Glomerular visceral epithelial cell (primary cell): ENCODE data around the gene PRKD2.

Experiments
- DNase-seq: peaks from one replicate; pipeline ENCODE4 v3.0.0-alpha.2; 2016; ENCODE audit errors: extremely low spot score

PRKD2 gene

DNA sequence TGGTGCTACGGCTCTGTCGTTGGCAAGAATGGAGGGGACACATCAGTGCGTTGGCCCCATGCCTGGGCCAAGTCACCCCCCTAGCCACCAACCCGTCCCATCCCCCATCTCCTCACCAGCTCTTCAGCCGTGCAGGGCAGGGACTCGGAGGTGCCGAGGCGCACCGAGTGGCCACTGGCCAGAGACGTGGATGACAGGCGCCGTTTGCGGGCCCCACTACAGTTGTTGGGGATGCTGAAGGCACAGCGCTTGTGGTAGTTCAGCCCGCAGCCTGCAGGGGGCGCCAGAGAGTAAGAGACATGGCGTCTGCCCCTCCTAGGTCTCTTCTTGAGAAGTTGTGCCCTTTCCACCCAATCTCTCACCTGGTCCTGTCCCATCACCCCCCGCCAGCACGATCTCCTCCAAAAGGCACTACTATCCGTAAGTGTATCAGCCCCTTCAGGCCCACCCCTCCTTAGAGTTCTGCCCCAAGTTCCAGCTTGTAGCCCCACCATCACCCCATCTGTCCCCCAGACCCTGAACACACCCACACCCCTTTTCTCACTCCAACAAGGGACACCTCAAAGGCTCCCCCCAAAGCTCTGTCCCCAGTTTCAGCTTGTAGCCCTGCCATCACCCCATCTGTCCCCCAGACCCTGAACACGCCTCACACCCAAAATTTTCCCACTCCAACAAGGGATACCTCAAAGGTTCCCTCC, 12.4 kb downstream of the PRKD2 start:
- peak; percentile 47 for DNase-seq

DNA sequence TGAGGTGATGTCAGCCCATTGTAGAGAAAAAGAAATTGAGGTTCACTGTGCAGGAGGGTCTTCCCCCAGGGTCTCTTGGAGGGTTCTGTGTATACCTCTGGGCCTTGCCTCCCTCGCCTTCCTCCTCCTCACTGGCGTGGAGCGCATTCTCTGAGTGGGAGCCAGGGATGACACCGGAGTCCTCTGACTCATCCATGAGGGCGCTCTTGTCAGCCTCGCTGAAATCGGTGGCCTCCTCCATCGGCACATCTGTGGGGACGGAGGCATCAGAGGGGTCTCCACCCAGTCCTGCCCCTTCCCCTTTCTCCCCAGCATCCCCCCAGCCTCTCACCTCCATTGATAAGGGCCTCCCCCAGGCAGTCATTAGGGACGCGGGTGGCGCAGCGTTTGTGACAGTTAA, 16.2 kb downstream of the PRKD2 start:
- no peak for DNase-seq

- DNase-seq, result no peak
These were observed 18.3 kb downstream of the PRKD2 start for GRCh38 chr19:46698395-46699321.

GRCh38 chr19:46697204-46697960, 19.5 kb downstream of the PRKD2 start:
- DNase-seq, result no peak

GRCh38 chr19:46696866-46697203, 20.1 kb downstream of the PRKD2 start:
- no peak for DNase-seq

- DNase-seq, result no peak
These were observed 20.9 kb downstream of the PRKD2 start for GRCh38 chr19:46696052-46696451.

- no peak for DNase-seq
These were observed 23.2 kb downstream of the PRKD2 start for GRCh38 chr19:46693760-46694159.

DNA sequence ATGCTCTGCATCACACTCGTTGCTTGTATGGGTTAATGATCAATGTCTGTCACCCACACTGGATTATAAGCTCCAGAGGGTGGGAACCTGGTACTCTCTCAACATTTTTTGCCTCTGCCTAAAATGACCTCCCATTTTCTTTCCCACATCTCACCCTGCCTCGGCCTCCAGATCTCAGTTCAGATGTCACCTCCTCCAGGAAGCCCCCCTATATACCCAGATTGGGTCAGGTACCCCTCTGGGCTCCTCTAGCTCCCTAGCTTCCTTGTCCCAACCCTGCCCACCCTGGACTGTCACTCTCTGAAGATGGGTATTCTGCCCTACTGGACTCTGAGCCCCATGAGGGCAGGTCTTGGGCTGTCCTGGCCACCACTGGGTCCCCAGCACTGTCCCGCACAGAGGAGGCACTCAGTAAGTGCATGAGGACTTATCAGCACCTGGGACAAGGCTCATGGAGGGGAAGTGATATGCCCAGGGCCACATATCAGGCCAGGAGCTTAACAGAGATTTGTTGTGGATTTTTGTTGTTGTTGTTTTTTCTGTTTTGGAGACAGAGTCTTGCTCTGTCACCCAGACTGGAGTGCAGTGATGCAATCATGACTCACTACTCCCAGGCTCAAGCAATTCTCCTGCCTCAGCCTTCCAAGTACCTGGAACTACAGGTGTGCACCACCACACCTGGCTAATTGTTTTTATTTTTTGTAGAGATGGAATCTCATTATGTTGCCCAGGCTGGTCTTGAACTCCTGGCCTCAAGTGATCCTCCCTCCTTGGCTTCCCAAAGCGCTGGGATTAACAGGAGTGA, 23.8 kb downstream of the PRKD2 start:
- no peak for DNase-seq

GRCh38 chr19:46691948-46692347, 25.0 kb downstream of the PRKD2 start:
- DNase-seq, result no peak

DNA sequence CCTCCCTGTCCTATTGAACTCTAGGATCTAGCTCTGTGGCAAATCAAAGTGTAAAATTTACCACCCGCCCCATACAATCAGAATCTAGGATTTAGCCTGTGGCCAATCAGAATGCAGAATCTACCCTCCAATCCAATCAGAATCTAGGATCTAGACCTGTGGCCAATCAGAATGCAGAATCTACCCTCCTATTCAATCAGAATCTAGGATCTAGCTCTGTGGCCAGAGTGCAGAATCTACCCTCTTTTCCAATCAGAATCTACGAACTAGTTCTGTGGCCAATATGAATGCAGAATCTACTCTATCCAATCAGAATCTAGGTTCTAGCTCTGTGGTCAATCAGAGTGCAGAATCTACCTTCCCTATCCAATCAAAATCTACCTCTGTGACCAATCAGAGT, 25.8 kb downstream of the PRKD2 start:
- no peak for DNase-seq

- DNase-seq, result no peak
These were observed 27.6 kb downstream of the PRKD2 start for GRCh38 chr19:46689358-46689757.

- no peak for DNase-seq
These were observed 29.3 kb downstream of the PRKD2 start for GRCh38 chr19:46687438-46688145.

DNA sequence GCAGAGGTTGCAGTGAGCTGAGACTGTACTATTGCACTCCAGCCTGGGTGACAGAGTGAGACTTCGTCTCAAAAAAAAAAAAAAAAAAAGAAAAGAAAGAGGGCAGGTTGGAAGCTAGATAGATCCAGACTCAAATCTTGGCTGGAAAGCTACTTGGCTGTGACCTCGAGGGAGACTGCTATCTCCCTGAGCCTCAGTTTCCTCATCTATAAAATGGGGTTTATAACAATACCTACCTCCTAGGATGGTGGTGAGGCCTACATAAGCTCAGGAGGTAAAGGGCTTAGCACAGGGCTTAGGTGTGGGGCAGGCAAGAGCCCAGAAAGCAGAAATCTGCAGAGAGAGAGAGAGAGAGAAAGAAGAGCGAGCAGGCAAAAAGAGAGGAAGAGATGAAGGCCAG, 31.7 kb downstream of the PRKD2 start:
- no peak for DNase-seq

DNA sequence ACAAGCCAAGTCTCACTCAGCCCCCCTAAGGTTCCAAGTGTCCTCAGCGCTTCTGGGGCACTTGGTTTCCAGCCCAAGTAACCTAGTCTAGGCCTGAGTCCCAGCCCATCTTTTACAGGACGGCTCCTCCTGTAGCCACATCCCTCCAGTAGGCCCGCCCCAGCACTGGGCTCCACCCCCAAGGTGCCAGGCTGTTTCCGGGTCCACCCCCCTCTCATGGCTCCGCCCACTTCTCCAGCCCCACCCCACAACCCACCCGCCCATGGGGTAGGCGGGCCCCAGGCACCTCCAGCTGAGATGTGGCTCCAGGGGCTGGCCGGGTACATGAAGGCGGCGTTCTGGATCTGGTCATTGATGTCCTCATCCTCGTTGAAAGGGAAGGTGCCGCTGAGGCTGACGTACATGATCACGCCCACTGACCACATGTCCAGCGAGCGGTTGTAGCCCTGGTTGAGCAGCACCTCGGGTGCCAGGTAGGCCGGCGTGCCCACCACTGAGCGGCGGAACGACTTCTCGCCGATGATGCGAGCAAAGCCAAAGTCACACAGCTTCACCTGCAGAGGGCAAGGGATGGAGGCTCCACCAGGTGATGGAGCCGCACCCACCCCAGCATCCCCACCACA, 38.7 kb downstream of the PRKD2 start:
- DNase-seq, result peak; percentile 28

GRCh38 chr19:46674416-46675178, 42.3 kb downstream of the PRKD2 start:
- peak; percentile 23 for DNase-seq

DNA sequence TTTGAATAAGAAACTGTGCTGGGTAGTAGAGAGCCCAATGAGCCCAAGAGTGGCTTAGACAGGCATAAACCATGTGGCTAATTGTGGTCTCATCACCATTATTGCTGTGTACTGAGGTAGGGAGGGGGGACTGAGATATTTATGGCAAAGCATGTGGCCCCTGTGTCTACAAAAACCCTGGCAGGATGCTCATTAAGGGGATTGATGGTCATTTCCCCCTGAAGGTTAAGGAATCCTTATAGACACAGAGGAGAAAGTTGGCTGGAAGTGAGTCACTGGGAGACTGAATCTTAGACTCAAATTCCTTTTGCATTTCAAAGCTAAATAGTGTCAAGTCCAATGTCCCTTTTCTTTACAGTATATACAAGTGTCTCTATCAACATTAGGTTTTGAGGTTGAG, 46.1 kb downstream of the PRKD2 start:
- DNase-seq, result no peak

- DNase-seq, result no peak
These were observed 48.3 kb downstream of the PRKD2 start for GRCh38 chr19:46668662-46669061.

DNA sequence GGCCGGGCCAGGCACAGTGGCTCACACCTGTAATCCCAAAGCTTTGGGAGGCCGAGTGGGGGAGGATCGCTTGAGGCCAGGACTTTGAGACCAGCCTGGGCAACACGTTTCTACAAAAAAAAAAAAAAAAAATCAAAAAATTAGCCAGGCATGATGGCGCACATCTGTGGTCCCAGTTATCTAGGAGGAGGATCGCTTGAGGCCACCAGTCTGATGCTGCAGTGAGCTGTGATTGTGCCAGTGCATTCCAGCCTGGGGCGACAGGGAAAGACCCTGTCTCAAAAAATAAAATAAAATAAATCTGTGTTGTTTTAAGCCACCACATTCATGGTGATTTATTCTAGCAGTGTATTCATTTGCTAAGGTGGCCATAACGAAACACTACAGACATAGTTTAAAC, 51.8 kb downstream of the PRKD2 start:
- no peak for DNase-seq

DNA sequence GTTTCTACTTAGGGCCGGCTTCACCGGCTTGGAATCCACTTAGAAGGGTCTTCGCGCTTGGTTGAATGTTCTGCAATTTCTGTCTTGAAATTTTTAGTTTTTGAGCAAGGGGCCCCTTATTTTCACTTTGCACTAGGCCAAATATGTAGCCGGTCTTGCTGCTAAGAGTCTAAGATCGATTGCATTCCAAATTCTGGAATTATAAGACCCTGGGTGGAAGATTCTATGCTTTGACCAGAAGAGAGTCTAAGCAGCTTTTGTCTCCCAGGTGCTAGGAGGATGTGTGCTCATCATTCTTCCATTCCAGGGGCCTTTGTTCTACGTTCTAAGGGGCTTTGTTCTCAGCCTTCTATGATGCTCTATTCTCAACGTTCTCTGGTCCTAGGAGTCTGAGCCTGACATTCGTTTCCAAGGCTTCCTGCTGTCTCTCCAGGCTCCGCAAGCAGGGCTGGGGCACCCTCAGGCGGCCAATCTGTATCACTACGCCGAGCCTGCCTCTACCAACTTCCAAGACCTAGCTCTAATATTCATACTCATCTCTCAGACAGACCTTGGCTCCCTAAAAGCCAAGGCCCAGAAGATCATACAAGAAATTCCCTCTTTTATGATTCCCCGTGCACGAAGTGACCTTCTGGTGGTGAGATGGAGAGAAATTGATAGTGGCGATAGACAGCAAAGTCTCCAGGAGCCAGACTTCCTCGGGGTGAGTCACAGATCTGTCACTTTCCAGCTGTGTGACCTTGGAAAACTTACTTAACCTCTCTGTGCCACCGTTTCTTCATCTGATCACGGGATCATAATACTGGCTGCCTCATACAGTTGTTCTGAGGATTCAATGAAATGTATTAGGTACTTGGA, 55.0 kb downstream of the PRKD2 start:
- peak; percentile 86 for DNase-seq
